B cell (primary cell): ENCODE measurements around the gene PTPN1. TPM values are rescaled to one million over a fixed set of nuclear protein-coding genes. Genes with fewer than 3 reads are reported as not detected.

Experiments
- ATAC-seq: fragments of 200-7000 bp; cut with Tn5 transposase; one replicate; pipeline ENCODE4 v1.10.0; 2021; ENCODE audit warnings: low read depth, mild to moderate bottlenecking, moderate number of reproducible peaks, moderate library complexity
- CTCF ChIA-PET: fragments of 350-600 bp; sonication (Branson Sonifier 250); formaldehyde crosslinking; loops from one replicate; lab custom pipeline; 2021; ENCODE audit warnings: antibody characterized with exemption, inconsistent platforms; lab: Charles Lee
- POLR2A ChIA-PET: fragments of 350-600 bp; sonication (Branson Sonifier 250); formaldehyde crosslinking; loops from one replicate; lab custom pipeline; 2021; ENCODE audit warnings: antibody characterized with exemption; lab: Charles Lee
- DNase-seq: peaks from one replicate; pipeline ENCODE4 v3.0.0; 2013
- H2AFZ ChIP-seq: 2 replicates; pipeline ENCODE4 v1.6.1; 2012; ENCODE audit warnings: mild to moderate bottlenecking, low read depth, low read length; ENCODE audit not compliant: insufficient read depth, poor library complexity, severe bottlenecking
- H3K27ac ChIP-seq, 2 donors: 1 replicate in 1 of 2; 2 replicates in 1 of 2; pipeline ENCODE4 v1.5.1; 2012 to 2013; ENCODE audit warnings: low read length in 2 of 2, mild to moderate bottlenecking in 2 of 2, moderate library complexity in 1 of 2
- H3K27me3 ChIP-seq, 4 experiments: fragments of 200-600 bp in 1 of 4; sonication (generic) in 1 of 4; replicated peaks in 1 of 4; 1 replicate in 2 of 4; 2 replicates in 2 of 4; pipeline versions ENCODE4 v1.6.1 to v1.7.0; 2013 to 2016; ENCODE audit warnings: low read length in 3 of 4, mild to moderate bottlenecking in 2 of 4, mixed read lengths in 1 of 4, moderate library complexity in 1 of 4; ENCODE audit not compliant: insufficient read depth in 4 of 4, control insufficient read depth in 3 of 4; ENCODE audit errors: control extremely low read depth in 1 of 4
- H3K36me3 ChIP-seq, 2 experiments: replicated peaks in 1 of 2; 1 replicate in 1 of 2; 2 replicates in 1 of 2; pipeline versions ENCODE4 v1.6.1 to v1.7.1; 2013; ENCODE audit warnings: low read length in 1 of 2; ENCODE audit not compliant: insufficient read depth in 2 of 2, control insufficient read depth in 1 of 2; ENCODE audit errors: control extremely low read depth in 1 of 2, extremely low read depth in 1 of 2
- H3K4me1 ChIP-seq, 2 donors: fragments of 200-600 bp in 1 of 2; sonication (generic) in 1 of 2; 1 replicate in 1 of 2; 2 replicates in 1 of 2; pipeline versions ENCODE4 v1.5.1 to v1.6.1; 2013 to 2017; ENCODE audit warnings: low read length in 2 of 2; ENCODE audit not compliant: control insufficient read depth in 2 of 2, insufficient read depth in 2 of 2
- H3K4me2 ChIP-seq: replicated peaks from 2 replicates; pipeline ENCODE3; 2012; ENCODE audit warnings: mild to moderate bottlenecking, low read depth, low read length; ENCODE audit not compliant: poor library complexity, severe bottlenecking
- H3K4me3 ChIP-seq, 5 experiments: fragments of 200-600 bp in 1 of 5; sonication (generic) in 1 of 5; 1 replicate in 3 of 5; 2 replicates in 2 of 5; pipeline versions ENCODE4 v1.5.1 to v1.7.0; 2011 to 2016; ENCODE audit warnings: low read length in 4 of 5, mild to moderate bottlenecking in 4 of 5, low read depth in 2 of 5, control low read depth in 1 of 5, moderate library complexity in 1 of 5; ENCODE audit not compliant: insufficient read depth in 1 of 5; ENCODE audit errors: control extremely low read depth in 1 of 5, extremely low read depth in 1 of 5
- H3K79me2 ChIP-seq: fragments of 200-600 bp; sonication (generic); one replicate; pipeline ENCODE4 v1.6.0; 2016; ENCODE audit warnings: low read length; ENCODE audit not compliant: control insufficient read depth, insufficient read depth
- H3K9ac ChIP-seq: fragments of 200-600 bp; sonication (generic); 2 replicates; pipeline ENCODE4 v1.6.1; 2017; ENCODE audit warnings: mild to moderate bottlenecking, low read length, moderate library complexity
- H3K9me3 ChIP-seq, 3 donors: one replicate each; pipeline versions ENCODE4 v1.6.1 to v1.7.1; 2013; ENCODE audit warnings: low read length in 2 of 3; ENCODE audit not compliant: control insufficient read depth in 2 of 3, insufficient read depth in 1 of 3; ENCODE audit errors: control extremely low read depth in 1 of 3
- H4K20me1 ChIP-seq: 2 replicates; pipeline ENCODE4 v1.6.0; 2012; ENCODE audit warnings: mild to moderate bottlenecking, low read length; ENCODE audit not compliant: insufficient read depth, control insufficient read depth, poor library complexity, severe bottlenecking
- H3K27ac Mint-ChIP-seq: one replicate; pipeline ENCODE4 v1.8.0; 2021; ENCODE audit warnings: mixed read lengths
- H3K27me3 Mint-ChIP-seq: one replicate; pipeline ENCODE4 v1.8.0; 2021; ENCODE audit warnings: mixed read lengths
- H3K4me1 Mint-ChIP-seq: one replicate; pipeline ENCODE4 v1.8.0; 2021; ENCODE audit warnings: mixed read lengths
- H3K4me3 Mint-ChIP-seq: one replicate; pipeline ENCODE4 v1.8.0; 2021; ENCODE audit warnings: mixed read lengths
- H3K9me3 Mint-ChIP-seq: one replicate; pipeline ENCODE4 v1.8.0; 2022; ENCODE audit warnings: mixed read lengths; ENCODE audit not compliant: insufficient read depth
- CTCF ChIP-seq: fragments of 200-600 bp; IDR thresholded peaks from one replicate; pipeline ENCODE4 v1.8.0; 2022; ENCODE audit warnings: antibody characterized with exemption, mild to moderate bottlenecking
- EZH2 ChIP-seq: IDR thresholded peaks from 2 replicates; pipeline ENCODE4 v1.6.1; 2012; ENCODE audit warnings: borderline replicate concordance, low read depth, mild to moderate bottlenecking, moderate library complexity, low read length; ENCODE audit not compliant: insufficient read depth, poor library complexity, severe bottlenecking
- WGBS: methylation state at CpG from one replicate; pipeline ENCODE4 v1.1.5; 2013; ENCODE audit warnings: missing lambda C conversion rate; ENCODE audit not compliant: insufficient coverage; 5-methylcytosine and 5-hydroxymethylcytosine counted together
- intact Hi-C: fragments of 100-400 bp; cut with micrococcal nuclease; formaldehyde crosslinking; loops from one replicate; pipeline ENCODE4 v1.10.0; 2022
- polyA plus RNA-seq: library from polyadenylated mRNA; depleted of rRNA; stranded (reverse); fragments of >200 nt; gene quantifications from 2 replicates; pipeline ENCODE4 v1.2.3, GENCODE V29; 2012
- total RNA-seq, 2 donors: library from RNA; stranded (reverse); fragments of 120-200 nt in 1 of 2; gene quantifications; 1 replicate in 1 of 2; 2 replicates in 1 of 2; pipeline versions ENCODE4 v1.2.3 to v1.2.4, GENCODE V29; 2013 to 2022

PTPN1 gene
- total and polyA plus RNA-seq, 2 donors (not counting 1 experiment from before 2014, with no cell fraction given): 77.4 to 134 TPM

GRCh38 chr20:50565383-50565782 is 55.2 kb downstream of the PTPN1 start:
- POLR2A ChIA-PET: no interaction called here
- H3K27me3 ChIP-seq: no peaks in the 10 kb centered on the region
- H3K9me3 ChIP-seq: no peaks in the 10 kb centered on the region
- peaks cover 95% of the 10 kb centered on the region for H3K79me2 ChIP-seq
- Mint-ChIP-seq H3K4me3 (no peak overlapping the region), H3K27ac (peak overlapping the region; percentile 63), H3K4me1 (peaks cover 60% of the 10 kb centered on the region), H3K9me3 (no peaks in the 10 kb centered on the region), H3K27me3 (no peaks in the 10 kb centered on the region)
- peaks cover 4 to 94% of the 10 kb centered on the region in 2 experiments for H3K36me3 ChIP-seq
- ATAC-seq (no peak), DNase-seq (no peak)
- peaks cover 93% of the 10 kb centered on the region for H4K20me1 ChIP-seq
- H3K9ac ChIP-seq: no peak overlapping the region
- no peak overlapping the region for H2AFZ ChIP-seq
- CTCF ChIA-PET: interaction anchor here (1.3 to 16.9 kb wide), 2 partner anchors 63 to 96 kb away, joined by 3 to 292 read pairs; no protein-coding TSS in a partner anchor
- no peak for TF ChIP-seq CTCF
- no peak for TF ChIP-seq EZH2
- peak overlapping the region in 1 of 2 donors; percentile 49 for H3K27ac ChIP-seq
- 100% methylated on average over 2 of the region's 2 CpGs for WGBS
- intact Hi-C loops: no loop called here
- no peak overlapping the region for H3K4me2 ChIP-seq
- peaks cover 8 to 9% of the 10 kb centered on the region in 2 donors for H3K4me1 ChIP-seq
- no peak overlapping the region for H3K4me3 ChIP-seq

- Histone ChIP-seq H3K4me3 (no peak overlapping the region), H3K4me1 (peaks cover 8 to 13% of the 10 kb centered on the region in 2 donors), H3K79me2 (peaks cover 95% of the 10 kb centered on the region), H2AFZ (no peak overlapping the region), H3K27me3 (no peaks in the 10 kb centered on the region), H3K4me2 (no peak overlapping the region), H4K20me1 (peaks cover 93% of the 10 kb centered on the region), H3K27ac (peak overlapping the region in 1 of 2 donors; percentile 49), H3K9ac (no peak overlapping the region), H3K36me3 (peaks cover 4 to 98% of the 10 kb centered on the region in 2 experiments), H3K9me3 (no peaks in the 10 kb centered on the region)
- TF ChIP-seq CTCF (no peak), EZH2 (no peak)
- H3K27me3 Mint-ChIP-seq: no peaks in the 10 kb centered on the region
- intact Hi-C loops: no loop called here
- H3K4me3 Mint-ChIP-seq: no peak overlapping the region
- no peak for ATAC-seq
- CTCF ChIA-PET: interaction anchor here (1.2 to 16.9 kb wide), 4 partner anchors 14 to 97 kb away, joined by 3 to 292 read pairs (median 4); no protein-coding TSS in a partner anchor
- H3K27ac Mint-ChIP-seq: peak overlapping the region; percentile 37
- peaks cover 62% of the 10 kb centered on the region for H3K4me1 Mint-ChIP-seq
- no CpG with 5 or more reads among the region's 4 CpGs for WGBS
- DNase-seq: no peak
- POLR2A ChIA-PET: interaction anchor here (0.6 kb wide), 1 partner anchor 27 kb away, joined by 3 read pairs; no protein-coding TSS in a partner anchor
- no peaks in the 10 kb centered on the region for H3K9me3 Mint-ChIP-seq
These were observed 55.7 kb downstream of the PTPN1 start for GRCh38 chr20:50565871-50566270.
